ENCODE measurements around the gene GSTM5. TPM values are rescaled to one million over a fixed set of nuclear protein-coding genes. Genes with fewer than 3 reads are reported as not detected.
A peak's percentile ranks its signal among the peaks of the same experiment; 100 is the strongest.
"Not testable (repeated sequence)": the region's sequence is repeated elsewhere in the genome, so short reads cannot be mapped to it uniquely, and the experiment has no call there.

GSTM5 gene
- total and polyA plus RNA-seq, 5 donors: 5.3 to 13.7 (median 7.8) TPM

DNA sequence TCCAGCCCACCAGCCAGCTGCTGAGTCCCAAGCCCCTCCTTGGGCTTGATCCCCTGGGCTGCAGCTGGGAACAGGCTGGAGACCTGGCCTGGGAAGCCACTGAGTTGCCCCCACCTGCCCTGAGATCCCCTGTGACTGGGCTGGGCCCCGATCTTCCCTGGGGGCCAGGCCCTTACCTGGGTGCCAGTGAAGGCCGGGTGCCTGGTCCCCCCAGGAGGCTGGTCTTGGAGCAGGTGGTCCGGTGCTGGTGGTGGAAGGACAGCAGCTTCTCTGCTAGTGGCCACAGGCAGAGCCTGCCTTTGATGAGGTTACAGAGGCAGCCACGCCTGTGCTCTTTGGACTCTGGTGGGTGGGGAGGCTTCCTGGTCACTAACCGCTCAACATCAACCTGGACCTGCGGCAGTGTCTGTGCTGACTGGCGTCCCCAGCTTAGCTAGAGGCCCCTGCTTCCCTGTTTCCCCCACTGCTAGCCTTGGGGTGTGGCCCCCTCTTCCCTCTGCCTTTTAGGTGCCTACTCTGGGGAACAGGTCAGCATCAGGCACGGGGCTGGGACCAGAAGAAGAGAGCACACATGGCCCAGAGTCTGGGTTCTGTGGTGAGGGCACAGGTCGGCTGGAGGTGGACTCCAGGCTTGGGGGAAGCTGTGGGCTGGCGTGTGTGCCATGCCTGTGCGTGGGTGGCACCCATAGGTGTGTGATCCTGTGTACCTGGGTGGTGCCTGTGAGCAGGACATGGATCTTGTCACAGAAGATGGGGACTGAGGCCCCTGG, 51.8 kb downstream of the GSTM5 start, which contains the start of gene EPS8L3:
Gene EPS8L3, minus strand, starts transcription at position 278 of the 770 bp plus-strand sequence. CDS start 2,174 bp downstream, outside the sequence.
- H3K27ac ChIP-seq (ENCODE audit: low read length): no peak within 1 kb of the TSS
- intact Hi-C loops (cut with DNase I): no loop called here
- no peaks in the 10 kb centered on the region for H3K4me1 ChIP-seq (ENCODE audit: control insufficient read depth, insufficient read depth, low read length)
- DNase-seq: peak in 2 of 3 donors; percentile 7 to 33
- H3K4me3 ChIP-seq (ENCODE audit: low read length): no peak within 1 kb of the TSS
- 94% methylated on average over 11 of the region's 11 CpGs for WGBS
- no peaks in the 10 kb centered on the region for H3K27me3 ChIP-seq (ENCODE audit: control insufficient read depth, insufficient read depth)
- H3K9me3 ChIP-seq (ENCODE audit: control insufficient read depth, low read length): no peaks in the 10 kb centered on the region
- ATAC-seq: no peak

GRCh38 chr1:109764561-109765482, 52.8 kb downstream of the GSTM5 start:
- Histone ChIP-seq H3K9me3 (ENCODE audit: control insufficient read depth, low read length) (no peaks in the 10 kb centered on the region), H3K4me3 (ENCODE audit: low read length) (no peak overlapping the region), H3K27me3 (ENCODE audit: control insufficient read depth, insufficient read depth) (no peaks in the 10 kb centered on the region), H3K27ac (ENCODE audit: low read length) (no peak overlapping the region), H3K4me1 (ENCODE audit: control insufficient read depth, insufficient read depth, low read length) (no peaks in the 10 kb centered on the region)
- WGBS: 95% methylated on average over 13 of the region's 13 CpGs
- peak in 2 of 3 donors; percentile 7 to 45 for DNase-seq
- ATAC-seq: no peak
- intact Hi-C loops (cut with DNase I): no loop called here

- ATAC-seq (no peak), DNase-seq (no peak)
- Histone ChIP-seq H3K27ac (ENCODE audit: low read length) (no peak overlapping the region), H3K27me3 (ENCODE audit: control insufficient read depth, insufficient read depth) (no peaks in the 10 kb centered on the region), H3K9me3 (ENCODE audit: control insufficient read depth, low read length) (no peaks in the 10 kb centered on the region), H3K4me3 (ENCODE audit: low read length) (no peak overlapping the region), H3K4me1 (ENCODE audit: control insufficient read depth, insufficient read depth, low read length) (no peaks in the 10 kb centered on the region)
- 80% methylated on average over 4 of the region's 4 CpGs for WGBS
- intact Hi-C loops (cut with DNase I): no loop called here
These were observed 53.4 kb downstream of the GSTM5 start for GRCh38 chr1:109765483-109765815.

DNA sequence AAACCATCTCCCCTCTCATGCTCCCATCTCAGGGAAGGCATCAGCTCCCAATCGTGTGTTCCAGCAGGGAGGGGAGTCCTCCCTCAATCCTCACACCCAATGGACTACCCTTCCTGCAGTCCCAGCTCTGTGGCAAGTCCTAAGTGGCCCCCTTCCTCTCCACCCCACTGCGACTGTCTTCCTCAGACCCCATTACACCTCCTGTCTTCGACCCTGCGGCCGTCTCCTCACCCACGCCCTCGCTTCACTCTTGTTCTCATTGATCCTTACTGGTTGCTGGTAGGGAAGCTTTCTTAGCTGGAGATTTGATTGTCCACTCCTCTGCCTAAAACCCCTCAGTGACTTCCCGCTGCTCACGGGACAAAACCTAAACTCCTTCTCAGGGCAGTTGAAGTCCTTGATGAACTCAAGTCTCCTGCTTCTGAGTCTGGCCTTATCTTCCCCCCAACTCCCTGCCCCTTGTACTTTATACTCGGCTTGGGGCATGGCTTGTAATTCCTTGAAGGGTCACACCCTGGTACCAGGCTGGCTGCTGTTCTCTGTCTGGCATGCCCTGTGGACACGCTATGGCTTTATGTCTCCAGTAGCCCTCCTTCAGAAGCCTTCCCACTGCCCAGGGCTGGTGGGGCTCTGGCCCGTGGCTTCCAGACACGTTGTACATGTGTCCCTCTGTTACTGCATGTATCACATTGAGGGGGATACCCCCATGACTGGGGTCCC, 54.0 kb downstream of the GSTM5 start:
- Histone ChIP-seq H3K27ac (ENCODE audit: low read length) (no peak overlapping the region), H3K9me3 (ENCODE audit: control insufficient read depth, low read length) (no peaks in the 10 kb centered on the region), H3K27me3 (ENCODE audit: control insufficient read depth, insufficient read depth) (no peaks in the 10 kb centered on the region), H3K4me1 (ENCODE audit: control insufficient read depth, insufficient read depth, low read length) (no peaks in the 10 kb centered on the region), H3K4me3 (ENCODE audit: low read length) (no peak overlapping the region)
- DNase-seq (peak in 2 of 3 donors; percentile 4 to 39), ATAC-seq (no peak)
- intact Hi-C loops (cut with DNase I): no loop called here
- 90% methylated on average over 13 of the region's 13 CpGs for WGBS

GRCh38 chr1:109766991-109767636, 55.1 kb downstream of the GSTM5 start:
- ATAC-seq; H3K4me1 ChIP-seq (ENCODE audit: control insufficient read depth, insufficient read depth, low read length); H3K9me3 ChIP-seq (ENCODE audit: control insufficient read depth, low read length); H3K27me3 ChIP-seq (ENCODE audit: control insufficient read depth, insufficient read depth); intact Hi-C loops (cut with DNase I); H3K4me3 ChIP-seq (ENCODE audit: low read length): not testable (repeated sequence)
- peak overlapping the region; percentile 53 for H3K27ac ChIP-seq (ENCODE audit: low read length)
- DNase-seq: peak in 2 of 3 donors; percentile 14 to 52
- 57% methylated on average over 17 of the region's 17 CpGs for WGBS

Other genes with a start within 250 kb of the GSTM5 start
- 10 to 100 TPM in 2 of 4 donors, 1 to 10 TPM in 2; 8.9 to 12.9 (median 10.3) TPM for gene SYPL2, start 245.7 kb upstream of the GSTM5 start, total RNA-seq
- 7.9 TPM for gene SYPL2, start 245.7 kb upstream of the GSTM5 start, polyA plus RNA-seq
- 1 to 10 TPM; 1.4 to 3.3 (median 2.0) TPM for gene ATXN7L2, start 228.3 kb upstream of the GSTM5 start, total RNA-seq
- 2.6 TPM for gene ATXN7L2, start 228.3 kb upstream of the GSTM5 start, polyA plus RNA-seq
- gene CYB561D1, start 218.2 kb upstream of the GSTM5 start, total RNA-seq: 1 to 10 TPM; 4.9 to 6.6 (median 5.5) TPM
- 2.8 TPM for gene CYB561D1, start 218.2 kb upstream of the GSTM5 start, polyA plus RNA-seq
- 10 to 100 TPM in 3 of 4 donors, 1 to 10 TPM in 1; 9.7 to 14.2 (median 12.9) TPM for gene AMIGO1, start 202.5 kb upstream of the GSTM5 start, total RNA-seq
- gene AMIGO1, start 202.5 kb upstream of the GSTM5 start, polyA plus RNA-seq: 5.3 TPM
- 1 to 10 TPM in 1 of 4 donors, under 1 TPM in 3; 0.22 to 1.4 (median 0.69) TPM for gene GPR61, start 172.4 kb upstream of the GSTM5 start, total RNA-seq
- gene GPR61, start 172.4 kb upstream of the GSTM5 start, polyA plus RNA-seq: 0.14 TPM
- gene GNAI3, start 163.6 kb upstream of the GSTM5 start, total RNA-seq: 1 to 10 TPM; 2.6 to 4.7 (median 3.0) TPM
- 1.6 TPM for gene GNAI3, start 163.6 kb upstream of the GSTM5 start, polyA plus RNA-seq
- not detected for gene GNAT2, start 92.6 kb upstream of the GSTM5 start, total RNA-seq
- gene GNAT2, start 92.6 kb upstream of the GSTM5 start, polyA plus RNA-seq: not detected
- gene AMPD2, start 92.4 kb upstream of the GSTM5 start, total RNA-seq: 10 to 100 TPM; 18.8 to 26.1 (median 23.4) TPM
- gene AMPD2, start 92.4 kb upstream of the GSTM5 start, polyA plus RNA-seq: 8.4 TPM
- 10 to 100 TPM; 31.2 to 57.8 (median 39.4) TPM for gene GSTM4, start 56.2 kb upstream of the GSTM5 start, total RNA-seq
- 47.9 TPM for gene GSTM4, start 56.2 kb upstream of the GSTM5 start, polyA plus RNA-seq
- gene GSTM2, start 44.2 kb upstream of the GSTM5 start, total RNA-seq: 10 to 100 TPM; 50.3 to 92.8 (median 72.6) TPM
- gene GSTM2, start 44.2 kb upstream of the GSTM5 start, polyA plus RNA-seq: 99.5 TPM
- gene GSTM1, start 24.4 kb upstream of the GSTM5 start, total RNA-seq: 10 to 100 TPM in 1 of 4 donors, not detected in 3; 31.1 TPM
- 38.9 TPM for gene GSTM1, start 24.4 kb upstream of the GSTM5 start, polyA plus RNA-seq
- gene GSTM3, start 28.8 kb downstream of the GSTM5 start, total RNA-seq: 100 to 1,000 TPM in 2 of 4 donors, 10 to 100 TPM in 2; 65.5 to 150 (median 112) TPM
- gene GSTM3, start 28.8 kb downstream of the GSTM5 start, polyA plus RNA-seq: 279 TPM
- gene EPS8L3, start 51.7 kb downstream of the GSTM5 start, total RNA-seq: not detected
- not detected for gene EPS8L3, start 51.7 kb downstream of the GSTM5 start, polyA plus RNA-seq
- gene CSF1, start 198.6 kb downstream of the GSTM5 start, total RNA-seq: 10 to 100 TPM; 13.9 to 22.6 (median 19.4) TPM
- 13.5 TPM for gene CSF1, start 198.6 kb downstream of the GSTM5 start, polyA plus RNA-seq